Metanephros (tissue), 1 donor: Measurements from ENCODE around the gene OR6J1. TPM values are rescaled to one million over a fixed set of nuclear protein-coding genes. Genes with fewer than 3 reads are reported as not detected.

ENCODE experiments used
- total RNA-seq: library from RNA; depleted of rRNA; stranded (reverse); fragments of >200 nt; gene quantifications from one replicate; pipeline ENCODE4 v1.2.3, GENCODE V29; 2014

Gene OR6J1
- 0.06 TPM for total RNA-seq

GRCh38 chr14:22644305-22644635 lies at the start of gene OR6J1:
OR6J1 (minus strand) TSS chr14:22644352; CDS start chr14:22634811, 9,541 bp downstream.

DNA sequence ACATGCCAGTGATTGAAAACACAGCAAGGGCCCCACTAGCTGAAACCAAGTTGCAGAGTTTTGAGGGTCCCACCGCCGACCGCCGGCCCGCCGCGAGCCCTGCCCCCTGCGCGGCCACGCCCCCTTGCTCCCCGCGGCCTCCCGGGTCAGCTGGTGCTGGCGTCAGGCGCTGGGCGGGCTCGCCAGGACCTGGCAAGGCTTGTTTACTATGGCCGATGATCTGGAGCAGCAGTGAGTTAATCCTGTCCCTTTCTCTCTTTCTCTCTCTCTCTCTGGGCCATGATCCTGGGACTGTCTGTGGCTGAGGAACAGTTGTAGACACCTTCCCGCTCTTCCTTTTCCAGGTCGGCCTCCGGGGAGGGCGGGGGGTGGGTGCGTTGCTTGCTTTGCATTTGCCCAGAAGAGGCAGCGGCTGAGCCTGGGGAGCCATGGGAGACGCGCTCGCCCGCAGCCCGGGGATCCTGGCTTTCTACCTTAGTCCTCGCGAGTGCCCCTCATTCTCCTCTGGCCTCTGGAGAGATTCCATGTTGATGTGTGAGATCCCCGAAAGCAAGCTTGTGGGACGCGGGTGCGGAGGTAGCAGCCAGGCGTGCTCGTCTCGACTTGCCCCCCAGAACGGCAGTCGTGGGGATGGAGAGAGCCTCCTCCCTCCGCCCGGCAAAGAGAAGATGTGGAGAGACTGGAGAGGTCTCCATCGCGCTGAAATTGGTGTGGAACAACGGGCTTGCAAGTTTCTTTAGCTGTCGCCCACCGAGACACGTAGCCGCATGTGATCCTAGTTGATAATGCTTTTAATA lies 45.9 kb downstream of the OR6J1 start, which contains the start of gene ABHD4:
ABHD4 (plus strand) TSS at position 202 of the 797 bp plus-strand sequence; CDS start at position 209, 7 bp downstream.

GRCh38 chr14:22589096-22589839 lies 54.9 kb downstream of the OR6J1 start, which contains the start of gene DAD1:
DAD1 (minus strand) TSS chr14:22589224; CDS start chr14:22589157, 67 bp downstream.

Other genes starting within 250 kb of the OR6J1 start
- gene DAD1, start 55.1 kb downstream of the OR6J1 start, total RNA-seq = 232 TPM
- gene ABHD4, start 46.1 kb downstream of the OR6J1 start, total RNA-seq = 36.3 TPM
- gene OXA1L, start 122.3 kb upstream of the OR6J1 start, total RNA-seq = 94.2 TPM
- 33.2 TPM for gene SLC7A7, start 171.1 kb upstream of the OR6J1 start, total RNA-seq
- 53.2 TPM for gene MRPL52, start 185.5 kb upstream of the OR6J1 start, total RNA-seq
- gene MMP14, start 192.2 kb upstream of the OR6J1 start, total RNA-seq = 112 TPM
- gene LRP10, start 227.4 kb upstream of the OR6J1 start, total RNA-seq = 57.5 TPM
- 0.41 TPM for gene REM2, start 238.9 kb upstream of the OR6J1 start, total RNA-seq